Measurements from ENCODE around the gene NCKAP5.

The NCKAP5 gene

GRCh38 chr2:133377021-133377481 is 191.2 kb downstream of the NCKAP5 start:
- ATAC-seq = no peak
- Mint-ChIP-seq H3K36me3 (ENCODE audit: low read depth) (no peaks in the 10 kb centered on the region), H3K27me3 (no peaks in the 10 kb centered on the region), H3K27ac (no peak overlapping the region), H3K4me1 (no peaks in the 10 kb centered on the region), H3K4me3 (no peak overlapping the region), H3K9me3 (peaks cover 12% of the 10 kb centered on the region)
- no peak for DNase-seq

- H3K36me3 Mint-ChIP-seq (ENCODE audit: low read depth) = no peaks in the 10 kb centered on the region
- DNase-seq (no peak), ATAC-seq (no peak)
- no peaks in the 10 kb centered on the region for H3K4me1 Mint-ChIP-seq
- H3K27me3 Mint-ChIP-seq = no peaks in the 10 kb centered on the region
- H3K4me3 Mint-ChIP-seq = no peak overlapping the region
- H3K9me3 Mint-ChIP-seq = peaks cover 9% of the 10 kb centered on the region
- no peak overlapping the region for H3K27ac Mint-ChIP-seq
Observed at GRCh38 chr2:133374781-133375180, 193.5 kb downstream of the NCKAP5 start.

DNA sequence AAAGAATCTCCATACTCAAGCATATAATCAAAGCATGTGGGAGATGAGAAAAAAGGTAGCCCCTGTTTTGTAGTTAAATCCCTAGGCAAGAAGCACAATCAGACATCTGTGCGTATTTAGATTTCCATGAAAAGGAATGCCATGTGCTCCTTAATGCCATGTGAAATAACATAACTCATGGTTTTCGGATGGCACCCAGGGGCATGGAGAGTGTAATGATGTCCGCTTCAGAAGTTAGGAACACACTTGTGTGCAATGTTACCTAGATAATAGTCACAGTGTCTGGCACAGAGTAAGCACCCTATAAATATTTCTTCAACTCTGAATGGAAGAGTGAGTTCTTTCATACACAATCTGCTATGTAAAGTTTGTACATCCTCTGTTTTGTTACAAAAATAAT is 197.0 kb downstream of the NCKAP5 start:
- DNase-seq (no peak), ATAC-seq (no peak)
- H3K4me1 Mint-ChIP-seq = no peaks in the 10 kb centered on the region
- H3K9me3 Mint-ChIP-seq = peaks cover 7% of the 10 kb centered on the region
- no peaks in the 10 kb centered on the region for H3K27me3 Mint-ChIP-seq
- H3K36me3 Mint-ChIP-seq (ENCODE audit: low read depth) = no peaks in the 10 kb centered on the region
- H3K27ac Mint-ChIP-seq = no peak overlapping the region
- no peak overlapping the region for H3K4me3 Mint-ChIP-seq

GRCh38 chr2:133369901-133370658 is 198.2 kb downstream of the NCKAP5 start:
- no peaks in the 10 kb centered on the region for H3K36me3 Mint-ChIP-seq (ENCODE audit: low read depth)
- H3K4me1 Mint-ChIP-seq = no peaks in the 10 kb centered on the region
- no peaks in the 10 kb centered on the region for H3K27me3 Mint-ChIP-seq
- H3K9me3 Mint-ChIP-seq = peaks cover 5% of the 10 kb centered on the region
- DNase-seq (no peak), ATAC-seq (no peak)
- no peak overlapping the region for H3K27ac Mint-ChIP-seq
- H3K4me3 Mint-ChIP-seq = no peak overlapping the region

- Mint-ChIP-seq H3K36me3 (ENCODE audit: low read depth) (no peaks in the 10 kb centered on the region), H3K4me3 (no peak overlapping the region), H3K27ac (no peak overlapping the region), H3K27me3 (no peaks in the 10 kb centered on the region), H3K9me3 (no peaks in the 10 kb centered on the region), H3K4me1 (no peaks in the 10 kb centered on the region)
- DNase-seq (no peak), ATAC-seq (no peak)
Observed at GRCh38 chr2:133365117-133365516, 203.1 kb downstream of the NCKAP5 start.

DNA sequence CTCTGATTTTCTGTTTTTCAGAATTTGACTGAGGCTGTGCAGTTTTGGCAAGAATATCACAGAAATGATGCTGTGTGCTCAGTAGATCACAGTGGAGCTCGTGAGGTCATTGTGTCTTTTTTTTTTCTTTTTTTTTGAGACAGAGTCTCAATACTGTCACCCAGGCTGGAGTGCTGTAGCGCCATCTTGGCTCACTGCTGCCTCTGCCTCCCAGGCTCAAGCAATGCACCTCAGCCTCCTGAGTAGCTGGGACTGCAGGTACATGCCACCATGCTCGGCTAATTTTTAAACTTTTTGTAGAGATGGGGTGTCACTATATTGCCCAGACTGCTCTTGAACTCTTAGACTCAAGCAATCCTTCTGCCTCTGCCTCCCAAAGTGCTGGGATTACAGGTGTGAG is 203.6 kb downstream of the NCKAP5 start:
- H3K4me1 Mint-ChIP-seq = no peaks in the 10 kb centered on the region

GRCh38 chr2:133363884-133364283 is 204.4 kb downstream of the NCKAP5 start:
- H3K4me3 Mint-ChIP-seq = no peak overlapping the region
- no peaks in the 10 kb centered on the region for H3K27me3 Mint-ChIP-seq
- H3K36me3 Mint-ChIP-seq (ENCODE audit: low read depth) = no peaks in the 10 kb centered on the region
- ATAC-seq (no peak), DNase-seq (no peak)
- no peaks in the 10 kb centered on the region for H3K9me3 Mint-ChIP-seq
- H3K27ac Mint-ChIP-seq = no peak overlapping the region
- H3K4me1 Mint-ChIP-seq = no peaks in the 10 kb centered on the region

More for the DNA sequence above, 203.6 kb downstream of the NCKAP5 start:
- Mint-ChIP-seq H3K27me3 (no peaks in the 10 kb centered on the region), H3K27ac (no peak overlapping the region), H3K9me3 (no peaks in the 10 kb centered on the region), H3K36me3 (ENCODE audit: low read depth) (no peaks in the 10 kb centered on the region), H3K4me3 (no peak overlapping the region)
- ATAC-seq (no peak), DNase-seq (no peak)

- Mint-ChIP-seq H3K27ac (no peak overlapping the region), H3K9me3 (no peaks in the 10 kb centered on the region), H3K36me3 (ENCODE audit: low read depth) (no peaks in the 10 kb centered on the region), H3K4me1 (no peaks in the 10 kb centered on the region), H3K4me3 (no peak overlapping the region), H3K27me3 (no peaks in the 10 kb centered on the region)
- DNase-seq = no peak
- ATAC-seq = no peak
Observed at GRCh38 chr2:133362061-133362476, 206.2 kb downstream of the NCKAP5 start.

- no peak overlapping the region for H3K4me3 Mint-ChIP-seq
- no peaks in the 10 kb centered on the region for H3K27me3 Mint-ChIP-seq
- no peak overlapping the region for H3K27ac Mint-ChIP-seq
- H3K36me3 Mint-ChIP-seq (ENCODE audit: low read depth) = no peaks in the 10 kb centered on the region
- no peaks in the 10 kb centered on the region for H3K9me3 Mint-ChIP-seq
- no peak for ATAC-seq
- DNase-seq = no peak
- H3K4me1 Mint-ChIP-seq = no peaks in the 10 kb centered on the region
Observed at GRCh38 chr2:133360882-133361281, 207.4 kb downstream of the NCKAP5 start.

DNA sequence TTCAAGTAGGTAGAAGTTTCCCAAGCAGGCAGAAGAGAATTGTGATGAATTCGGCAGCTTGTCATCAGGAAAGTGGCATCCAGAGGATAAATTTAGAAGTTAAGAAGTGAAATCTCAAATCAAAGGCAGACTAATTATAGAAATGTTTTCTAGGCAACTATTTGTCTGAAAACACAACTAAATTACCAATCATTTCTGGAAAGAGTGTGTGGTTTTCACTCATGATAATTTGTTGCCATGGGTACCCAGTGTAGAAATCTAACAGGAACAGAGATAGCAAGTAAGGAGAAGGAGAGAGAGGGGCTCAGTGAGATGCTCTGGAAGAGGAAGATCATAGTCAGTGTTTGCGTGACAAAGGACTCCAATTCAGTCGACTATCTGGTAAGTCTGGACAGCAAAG is 208.1 kb downstream of the NCKAP5 start:
- Mint-ChIP-seq H3K36me3 (ENCODE audit: low read depth) (no peaks in the 10 kb centered on the region), H3K27ac (no peak overlapping the region), H3K4me3 (no peak overlapping the region), H3K9me3 (no peaks in the 10 kb centered on the region), H3K27me3 (no peaks in the 10 kb centered on the region), H3K4me1 (no peaks in the 10 kb centered on the region)
- no peak for ATAC-seq
- DNase-seq = no peak

DNA sequence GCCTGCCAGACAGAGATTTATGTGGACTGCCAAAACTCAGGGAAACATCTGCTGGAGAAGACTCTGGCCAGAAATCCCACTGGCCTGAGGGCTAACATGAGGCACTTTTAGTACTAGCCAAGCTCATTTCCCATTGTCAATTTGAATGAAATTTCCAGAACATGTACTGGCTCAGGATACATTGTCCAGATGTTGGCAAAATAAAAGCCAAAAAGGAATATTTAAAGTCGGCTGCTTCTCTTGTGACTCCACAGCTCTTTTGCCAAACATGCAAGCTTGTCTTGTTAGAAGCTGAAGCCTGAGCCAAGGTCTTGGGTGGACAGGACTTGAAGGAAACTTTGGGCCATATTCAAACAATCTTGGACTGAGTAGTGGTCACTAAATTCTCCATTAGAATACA is 215.5 kb downstream of the NCKAP5 start:
- no peaks in the 10 kb centered on the region for H3K9me3 Mint-ChIP-seq
- DNase-seq (no peak), ATAC-seq (no peak)
- no peaks in the 10 kb centered on the region for H3K36me3 Mint-ChIP-seq (ENCODE audit: low read depth)
- no peak overlapping the region for H3K27ac Mint-ChIP-seq
- no peaks in the 10 kb centered on the region for H3K27me3 Mint-ChIP-seq
- no peaks in the 10 kb centered on the region for H3K4me1 Mint-ChIP-seq
- no peak overlapping the region for H3K4me3 Mint-ChIP-seq

- no peaks in the 10 kb centered on the region for H3K4me1 Mint-ChIP-seq
- H3K4me3 Mint-ChIP-seq = no peak overlapping the region
Observed at GRCh38 chr2:133346654-133347053, 221.6 kb downstream of the NCKAP5 start.

DNA sequence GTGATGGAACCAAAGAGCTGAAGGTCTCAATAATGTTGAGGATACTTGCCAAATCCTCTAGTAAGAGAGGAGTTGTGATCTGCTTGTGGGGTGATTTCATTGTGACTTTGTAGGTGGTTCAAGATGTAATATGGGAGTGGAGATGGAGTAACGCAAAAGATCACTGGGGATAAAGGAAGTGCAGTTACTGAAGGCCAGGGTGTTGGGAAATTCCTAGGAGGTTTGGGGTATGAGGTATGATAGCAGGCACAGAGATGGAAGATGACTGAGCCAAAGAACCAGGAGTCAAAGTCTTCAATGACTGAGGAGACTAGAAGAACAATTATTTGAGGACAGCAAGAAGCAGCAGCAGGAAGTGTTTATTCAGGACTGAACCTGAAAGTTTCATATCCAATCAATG is 222.6 kb downstream of the NCKAP5 start:
- no peak overlapping the region for H3K4me3 Mint-ChIP-seq
- H3K4me1 Mint-ChIP-seq = no peaks in the 10 kb centered on the region
- H3K27me3 Mint-ChIP-seq = no peaks in the 10 kb centered on the region
- H3K36me3 Mint-ChIP-seq (ENCODE audit: low read depth) = no peaks in the 10 kb centered on the region
- peaks cover 4% of the 10 kb centered on the region for H3K9me3 Mint-ChIP-seq
- no peak for DNase-seq
- ATAC-seq = no peak
- no peak overlapping the region for H3K27ac Mint-ChIP-seq

More at GRCh38 chr2:133346654-133347053, 221.6 kb downstream of the NCKAP5 start:
- Mint-ChIP-seq H3K9me3 (peaks cover 4% of the 10 kb centered on the region), H3K36me3 (ENCODE audit: low read depth) (no peaks in the 10 kb centered on the region), H3K27me3 (no peaks in the 10 kb centered on the region), H3K27ac (no peak overlapping the region)
- DNase-seq (no peak), ATAC-seq (no peak)

GRCh38 chr2:133344849-133345248 is 223.4 kb downstream of the NCKAP5 start:
- DNase-seq = no peak
- no peak for ATAC-seq
- Mint-ChIP-seq H3K4me1 (no peaks in the 10 kb centered on the region), H3K9me3 (peaks cover 4% of the 10 kb centered on the region), H3K36me3 (ENCODE audit: low read depth) (no peaks in the 10 kb centered on the region), H3K27ac (no peak overlapping the region), H3K27me3 (no peaks in the 10 kb centered on the region), H3K4me3 (no peak overlapping the region)

- DNase-seq (no peak), ATAC-seq (no peak)
- Mint-ChIP-seq H3K36me3 (ENCODE audit: low read depth) (no peaks in the 10 kb centered on the region), H3K27me3 (no peaks in the 10 kb centered on the region), H3K4me1 (no peaks in the 10 kb centered on the region), H3K27ac (no peak overlapping the region), H3K4me3 (no peak overlapping the region), H3K9me3 (peaks cover 4% of the 10 kb centered on the region)
Observed at GRCh38 chr2:133343018-133343352, 225.3 kb downstream of the NCKAP5 start.

Data from activated naive CD8-positive, alpha-beta T cell treated with anti-CD3 and anti-CD28 coated beads, Interleukin-2, amount 50 U/mL, for 24 hours (primary cell).